Thyroid gland (tissue), 4 donors: ENCODE data around the gene CITED4.

Source experiments
- POLR2A ChIP-seq, 2 donors: fragments of 450-650 bp; IDR thresholded peaks; one replicate each; pipeline ENCODE4 v1.6.1; 2017; ENCODE audit warnings: antibody characterized with exemption in 2 of 2, mild to moderate bottlenecking in 2 of 2, moderate library complexity in 1 of 2
- TF ChIP-seq, protein P1 (sequence below), 6 experiments: fragments of 200-600 bp in 3 of 6; fragments of 450-650 bp in 3 of 6; sonication (generic) in 3 of 6; IDR thresholded peaks; one replicate each; pipeline ENCODE4 v1.5.1; 2016 to 2019; ENCODE audit warnings: antibody characterized with exemption in 6 of 6, mild to moderate bottlenecking in 2 of 6, inconsistent platforms in 1 of 6, moderate library complexity in 1 of 6

DNA sequence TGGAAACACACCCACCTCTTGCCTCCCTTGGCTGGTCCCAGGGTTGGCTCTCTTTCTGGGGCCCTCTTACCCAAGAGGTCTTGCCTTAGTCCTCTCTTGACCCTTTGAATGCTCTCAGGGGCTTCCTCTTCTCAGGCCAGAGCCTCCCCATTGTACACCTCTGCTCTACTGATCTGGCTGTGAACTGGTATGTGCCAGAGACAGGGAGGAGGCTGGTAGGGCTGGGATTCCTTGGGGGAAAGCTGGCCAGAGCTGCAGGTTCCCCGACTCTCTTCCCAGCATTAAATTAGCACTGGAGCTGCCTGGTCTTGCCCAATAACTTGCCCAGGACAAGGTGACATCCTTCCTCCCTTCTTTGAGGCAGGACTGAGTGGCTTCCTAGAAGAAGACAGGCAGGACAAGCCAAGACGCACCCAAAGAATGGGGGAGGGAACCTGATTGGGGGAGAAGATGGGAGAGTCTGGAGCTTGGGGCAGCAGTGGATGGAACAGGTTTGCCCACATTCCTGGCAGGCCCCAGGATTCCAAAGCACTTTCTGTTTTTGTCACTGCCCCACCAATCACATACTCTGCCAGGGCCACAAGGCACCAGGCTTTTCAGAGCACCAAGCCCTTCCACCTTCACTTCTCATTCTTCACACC is 37.2 kb upstream of the CITED4 start:
- TF ChIP-seq, protein P1, sequence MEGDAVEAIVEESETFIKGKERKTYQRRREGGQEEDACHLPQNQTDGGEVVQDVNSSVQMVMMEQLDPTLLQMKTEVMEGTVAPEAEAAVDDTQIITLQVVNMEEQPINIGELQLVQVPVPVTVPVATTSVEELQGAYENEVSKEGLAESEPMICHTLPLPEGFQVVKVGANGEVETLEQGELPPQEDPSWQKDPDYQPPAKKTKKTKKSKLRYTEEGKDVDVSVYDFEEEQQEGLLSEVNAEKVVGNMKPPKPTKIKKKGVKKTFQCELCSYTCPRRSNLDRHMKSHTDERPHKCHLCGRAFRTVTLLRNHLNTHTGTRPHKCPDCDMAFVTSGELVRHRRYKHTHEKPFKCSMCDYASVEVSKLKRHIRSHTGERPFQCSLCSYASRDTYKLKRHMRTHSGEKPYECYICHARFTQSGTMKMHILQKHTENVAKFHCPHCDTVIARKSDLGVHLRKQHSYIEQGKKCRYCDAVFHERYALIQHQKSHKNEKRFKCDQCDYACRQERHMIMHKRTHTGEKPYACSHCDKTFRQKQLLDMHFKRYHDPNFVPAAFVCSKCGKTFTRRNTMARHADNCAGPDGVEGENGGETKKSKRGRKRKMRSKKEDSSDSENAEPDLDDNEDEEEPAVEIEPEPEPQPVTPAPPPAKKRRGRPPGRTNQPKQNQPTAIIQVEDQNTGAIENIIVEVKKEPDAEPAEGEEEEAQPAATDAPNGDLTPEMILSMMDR (IDR thresholded peaks at IDR 0.05): no peak
- no peak for TF ChIP-seq POLR2A (IDR thresholded peaks at IDR 0.05)
